GM23248 (cell line): Measurements from ENCODE around the gene IKZF2. TPM values are rescaled to one million over a fixed set of nuclear protein-coding genes. Genes with fewer than 3 reads are reported as not detected.

Source experiments
- DNase-seq: peaks from one replicate; pipeline ENCODE4 v3.0.0-alpha.2; 2015
- H2AFZ ChIP-seq: fragments of 200-600 bp; sonication (generic); 2 replicates; pipeline ENCODE4 v1.6.1; 2016; ENCODE audit warnings: antibody characterized with exemption
- H3F3A ChIP-seq: fragments of 200-600 bp; sonication (generic); 2 replicates; pipeline ENCODE4 v1.6.1; 2016; ENCODE audit warnings: mild to moderate bottlenecking, antibody characterized with exemption, mixed run types; ENCODE audit not compliant: insufficient read depth
- H3K27ac ChIP-seq: fragments of 200-600 bp; sonication (generic); 2 replicates; pipeline ENCODE4 v1.5.1; 2016; ENCODE audit warnings: mild to moderate bottlenecking
- H3K27me3 ChIP-seq: fragments of 200-600 bp; sonication (generic); replicated peaks from 2 replicates; pipeline ENCODE4 v1.6.1; 2016; ENCODE audit warnings: mild to moderate bottlenecking; ENCODE audit not compliant: insufficient read depth
- H3K36me3 ChIP-seq: fragments of 200-600 bp; sonication (generic); 2 replicates; pipeline ENCODE4 v1.6.1; 2016; ENCODE audit warnings: low read depth, mild to moderate bottlenecking
- H3K4me1 ChIP-seq: fragments of 200-600 bp; sonication (generic); 2 replicates; pipeline ENCODE4 v1.6.1; 2016; ENCODE audit warnings: mild to moderate bottlenecking; ENCODE audit not compliant: insufficient read depth
- H3K4me2 ChIP-seq: fragments of 200-600 bp; sonication (generic); one replicate; pipeline ENCODE4 v1.6.1; 2016; ENCODE audit warnings: mild to moderate bottlenecking; ENCODE audit not compliant: unreplicated experiment
- H3K4me3 ChIP-seq: fragments of 200-600 bp; sonication (generic); 2 replicates; pipeline ENCODE4 v1.5.1; 2016; ENCODE audit warnings: mild to moderate bottlenecking
- H3K79me2 ChIP-seq: fragments of 200-600 bp; sonication (generic); 2 replicates; pipeline ENCODE4 v1.6.1; 2016; ENCODE audit warnings: mild to moderate bottlenecking; ENCODE audit not compliant: insufficient read depth
- H3K9ac ChIP-seq: fragments of 200-600 bp; sonication (generic); 2 replicates; pipeline ENCODE4 v1.6.1; 2016; ENCODE audit warnings: mild to moderate bottlenecking
- H3K9me2 ChIP-seq: fragments of 200-600 bp; sonication (generic); 2 replicates; pipeline ENCODE4 v1.6.1; 2016; ENCODE audit warnings: mixed run types, mild to moderate bottlenecking, moderate library complexity; ENCODE audit not compliant: insufficient read depth
- H3K9me3 ChIP-seq: fragments of 200-600 bp; sonication (generic); one replicate; pipeline ENCODE4 v1.6.1; 2017; ENCODE audit warnings: low read depth
- H4K20me1 ChIP-seq: fragments of 200-600 bp; sonication (generic); 2 replicates; pipeline ENCODE4 v1.6.0; 2016; ENCODE audit not compliant: insufficient read depth
- EZH2 ChIP-seq: fragments of 200-600 bp; sonication (generic); IDR thresholded peaks from 2 replicates; pipeline ENCODE4 v1.6.1; 2018; ENCODE audit warnings: antibody characterized with exemption, mild to moderate bottlenecking; ENCODE audit not compliant: insufficient read depth, poor library complexity, severe bottlenecking
- EZH2phosphoT487 ChIP-seq: fragments of 200-600 bp; sonication (generic); IDR thresholded peaks from 2 replicates; pipeline ENCODE4 v1.6.1; 2018; ENCODE audit warnings: antibody characterized with exemption, moderate library complexity, mild to moderate bottlenecking, low read depth; ENCODE audit not compliant: insufficient read depth
- WGBS, 2 experiments: methylation state at CpG; one replicate each; pipeline ENCODE4 v1.1.6; 2015 to 2017; ENCODE audit warnings: low lambda C conversion rate in 2 of 2, low coverage in 1 of 2; ENCODE audit errors: missing lambda C conversion rate in 2 of 2; 5-methylcytosine and 5-hydroxymethylcytosine counted together
- in situ Hi-C: fragments of 300-500 bp; cut with MboI; formaldehyde crosslinking; loops from 2 replicates; pipeline ENCODE4 v1.15.0; 2020
- polyA plus RNA-seq: library from polyadenylated mRNA; unstranded; fragments of >200 nt; fragmentation: Nextera tagmentation; extraction: Ambion mirVana; gene quantifications from 2 replicates; pipeline ENCODE4 v1.2.1, GENCODE V29; 2016
- total RNA-seq: library from RNA; depleted of rRNA; stranded (reverse); fragments of >200 nt; shearing (Covaris generic); gene quantifications from 2 replicates; pipeline ENCODE4 v1.2.3, GENCODE V29; 2014

IKZF2 gene
- total and polyA plus RNA-seq, 2 experiments from 2014 or later = 3.4 to 13.5 TPM

GRCh38 chr2:213177679-213178078, 26.3 kb upstream of the IKZF2 start:
- TF ChIP-seq EZH2phosphoT487 (no peak), EZH2 (no peak)
- H3K27me3 ChIP-seq = no peaks in the 10 kb centered on the region

GRCh38 chr2:213175673-213176247, 24.3 kb upstream of the IKZF2 start:
- no peaks in the 10 kb centered on the region for H3K9me2 ChIP-seq
- WGBS, 2 experiments = 86 to 91% methylated on average over 1 of the region's 1 CpG
- peak; percentile 28 for DNase-seq
- H3F3A ChIP-seq = no peaks in the 10 kb centered on the region
- no peak overlapping the region for H2AFZ ChIP-seq
- TF ChIP-seq EZH2 (no peak), EZH2phosphoT487 (no peak)
- H3K9ac ChIP-seq = no peak overlapping the region
- H3K36me3 ChIP-seq = no peaks in the 10 kb centered on the region
- H3K27ac ChIP-seq = no peak overlapping the region
- H4K20me1 ChIP-seq = no peaks in the 10 kb centered on the region
- no peaks in the 10 kb centered on the region for H3K4me1 ChIP-seq
- H3K79me2 ChIP-seq = no peaks in the 10 kb centered on the region
- H3K27me3 ChIP-seq = no peaks in the 10 kb centered on the region
- H3K4me3 ChIP-seq = no peak overlapping the region
- in situ Hi-C loops = no loop called here
- no peak overlapping the region for H3K4me2 ChIP-seq
- H3K9me3 ChIP-seq = no peaks in the 10 kb centered on the region

More at GRCh38 chr2:213177679-213178078, 26.3 kb upstream of the IKZF2 start:
- H3K36me3 ChIP-seq = no peaks in the 10 kb centered on the region
- no peak overlapping the region for H2AFZ ChIP-seq
- H3K9me2 ChIP-seq = no peaks in the 10 kb centered on the region
- WGBS, 2 experiments = 89 to 93% methylated on average over 1 of the region's 1 CpG
- no peak for DNase-seq
- H3K4me3 ChIP-seq = no peak overlapping the region
- H3K27ac ChIP-seq = no peak overlapping the region
- no peaks in the 10 kb centered on the region for H3K79me2 ChIP-seq
- H3K9ac ChIP-seq = no peak overlapping the region
- no peaks in the 10 kb centered on the region for H4K20me1 ChIP-seq
- no peaks in the 10 kb centered on the region for H3K4me1 ChIP-seq
- H3F3A ChIP-seq = no peaks in the 10 kb centered on the region
- in situ Hi-C loops = no loop called here
- no peaks in the 10 kb centered on the region for H3K9me3 ChIP-seq
- no peak overlapping the region for H3K4me2 ChIP-seq

- DNase-seq = no peak
- TF ChIP-seq EZH2phosphoT487 (no peak), EZH2 (no peak)
- Histone ChIP-seq H3K9ac (no peak overlapping the region), H3K9me3 (no peaks in the 10 kb centered on the region), H3K4me1 (no peaks in the 10 kb centered on the region), H3K36me3 (no peaks in the 10 kb centered on the region), H3K79me2 (no peaks in the 10 kb centered on the region), H4K20me1 (no peaks in the 10 kb centered on the region), H3K4me3 (no peak overlapping the region), H3K27me3 (no peaks in the 10 kb centered on the region), H3K9me2 (no peaks in the 10 kb centered on the region), H3K27ac (no peak overlapping the region), H2AFZ (no peak overlapping the region), H3K4me2 (no peak overlapping the region), H3F3A (no peaks in the 10 kb centered on the region)
- WGBS, 2 experiments = 21 to 33% methylated on average over 1 of the region's 1 CpG
- in situ Hi-C loops = no loop called here
These were observed 21.2 kb upstream of the IKZF2 start for GRCh38 chr2:213172641-213173040.

GRCh38 chr2:213171147-213171546, 19.7 kb upstream of the IKZF2 start:
- WGBS, 2 experiments = 85 to 88% methylated on average over 4 of the region's 4 CpGs
- no peaks in the 10 kb centered on the region for H3K4me1 ChIP-seq
- H3K79me2 ChIP-seq = no peaks in the 10 kb centered on the region
- H3K9me3 ChIP-seq = no peaks in the 10 kb centered on the region
- H3K27ac ChIP-seq = no peak overlapping the region
- no peaks in the 10 kb centered on the region for H3K27me3 ChIP-seq
- in situ Hi-C loops = no loop called here
- H3K9me2 ChIP-seq = no peaks in the 10 kb centered on the region
- no peaks in the 10 kb centered on the region for H4K20me1 ChIP-seq
- H2AFZ ChIP-seq = no peak overlapping the region
- H3F3A ChIP-seq = no peaks in the 10 kb centered on the region
- H3K9ac ChIP-seq = no peak overlapping the region
- no peak overlapping the region for H3K4me2 ChIP-seq
- TF ChIP-seq EZH2phosphoT487 = no peak
- no peak for TF ChIP-seq EZH2
- no peak for DNase-seq
- no peaks in the 10 kb centered on the region for H3K36me3 ChIP-seq
- H3K4me3 ChIP-seq = no peak overlapping the region
